ENCODE data around the gene MEAK7. TPM values are rescaled to one million over a fixed set of nuclear protein-coding genes. Genes with fewer than 3 reads are reported as not detected.

The MEAK7 gene
- total RNA-seq, 1 experiment from 2014 or later: 19.2 TPM

DNA sequence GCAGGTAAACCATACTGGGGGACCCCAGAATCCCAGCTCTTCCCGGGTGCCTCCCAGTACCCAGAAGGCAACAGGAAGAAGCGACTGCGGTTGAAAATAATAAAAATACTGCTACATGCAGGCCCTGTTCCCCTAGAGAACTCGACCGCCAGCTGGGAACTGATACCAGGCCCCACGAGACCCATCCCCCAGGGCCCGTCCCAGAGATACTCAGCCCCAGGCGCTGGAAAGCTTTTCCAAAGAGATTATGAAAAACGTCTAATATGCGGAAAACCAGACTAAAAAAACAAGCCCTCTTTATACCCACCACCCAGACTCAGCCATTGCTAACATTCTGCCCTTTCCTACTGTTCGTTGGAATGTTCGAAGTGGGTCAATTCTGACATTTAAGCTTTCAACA, 12.9 kb upstream of the MEAK7 start:
- POLR2A ChIA-PET (ENCODE audit: unreplicated experiment): no interaction called here
- BruUV-seq (replicated peaks): no TSS peak
- CTCF ChIA-PET: no interaction called here

GRCh38 chr16:84514874-84515835, 10.7 kb upstream of the MEAK7 start:
- Histone ChIP-seq H3K9me3 (ENCODE audit: low read length) (no peaks in the 10 kb centered on the region), H3K4me3 (ENCODE audit: low read length) (no peak overlapping the region), H3K36me3 (ENCODE audit: low read depth, low read length) (no peaks in the 10 kb centered on the region), H3K4me2 (ENCODE audit: low read length) (no peak overlapping the region), H3K27me3 (ENCODE audit: low read length) (no peaks in the 10 kb centered on the region), H3K9ac (ENCODE audit: low read length) (no peak overlapping the region), H3F3A (ENCODE audit: low read length, unreplicated experiment) (no peaks in the 10 kb centered on the region), H3K4me1 (ENCODE audit: insufficient read depth, low read length) (peaks cover 4% of the 10 kb centered on the region; the same call in 1 of the 2 replicates), H3K27ac (ENCODE audit: low read length) (no peak overlapping the region), H3K9me2 (replicated peaks; ENCODE audit: low read length) (no peaks in the 10 kb centered on the region), H3K79me2 (ENCODE audit: low read length) (no peaks in the 10 kb centered on the region), H4K20me1 (ENCODE audit: low read length) (no peaks in the 10 kb centered on the region), H2AFZ (ENCODE audit: low read length) (no peak overlapping the region)
- intact Hi-C loops (cut with micrococcal nuclease): no loop called here
- CTCF ChIA-PET: no interaction called here
- BruUV-seq (replicated peaks): no TSS peak
- DNase-seq: no peak
- TF ChIP-seq, protein P1, sequence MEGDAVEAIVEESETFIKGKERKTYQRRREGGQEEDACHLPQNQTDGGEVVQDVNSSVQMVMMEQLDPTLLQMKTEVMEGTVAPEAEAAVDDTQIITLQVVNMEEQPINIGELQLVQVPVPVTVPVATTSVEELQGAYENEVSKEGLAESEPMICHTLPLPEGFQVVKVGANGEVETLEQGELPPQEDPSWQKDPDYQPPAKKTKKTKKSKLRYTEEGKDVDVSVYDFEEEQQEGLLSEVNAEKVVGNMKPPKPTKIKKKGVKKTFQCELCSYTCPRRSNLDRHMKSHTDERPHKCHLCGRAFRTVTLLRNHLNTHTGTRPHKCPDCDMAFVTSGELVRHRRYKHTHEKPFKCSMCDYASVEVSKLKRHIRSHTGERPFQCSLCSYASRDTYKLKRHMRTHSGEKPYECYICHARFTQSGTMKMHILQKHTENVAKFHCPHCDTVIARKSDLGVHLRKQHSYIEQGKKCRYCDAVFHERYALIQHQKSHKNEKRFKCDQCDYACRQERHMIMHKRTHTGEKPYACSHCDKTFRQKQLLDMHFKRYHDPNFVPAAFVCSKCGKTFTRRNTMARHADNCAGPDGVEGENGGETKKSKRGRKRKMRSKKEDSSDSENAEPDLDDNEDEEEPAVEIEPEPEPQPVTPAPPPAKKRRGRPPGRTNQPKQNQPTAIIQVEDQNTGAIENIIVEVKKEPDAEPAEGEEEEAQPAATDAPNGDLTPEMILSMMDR (conservative IDR thresholded peaks at IDR 0.05; ENCODE audit: low read depth, low read length): no peak
- TF ChIP-seq EZH2phosphoT487 (IDR thresholded peaks at IDR 0.05; ENCODE audit: borderline replicate concordance, low read length) (no peak), EZH2 (IDR thresholded peaks at IDR 0.05; ENCODE audit: low read length, unreplicated experiment) (no peak)
- ATAC-seq: no peak
- POLR2A ChIA-PET (ENCODE audit: unreplicated experiment): no interaction called here

More for the DNA sequence above, 12.9 kb upstream of the MEAK7 start:
- ATAC-seq (no peak), DNase-seq (no peak)
- Histone ChIP-seq H3K79me2 (ENCODE audit: low read length) (no peaks in the 10 kb centered on the region), H3K4me3 (ENCODE audit: low read length) (no peak overlapping the region), H3K4me2 (ENCODE audit: low read length) (no peak overlapping the region), H2AFZ (ENCODE audit: low read length) (no peak overlapping the region), H3K27me3 (ENCODE audit: low read length) (no peaks in the 10 kb centered on the region), H3K4me1 (ENCODE audit: insufficient read depth, low read length) (no peaks in the 10 kb centered on the region), H3K27ac (ENCODE audit: low read length) (no peak overlapping the region), H3K9me3 (ENCODE audit: low read length) (no peaks in the 10 kb centered on the region), H3K36me3 (ENCODE audit: low read depth, low read length) (no peaks in the 10 kb centered on the region), H4K20me1 (ENCODE audit: low read length) (no peaks in the 10 kb centered on the region), H3F3A (ENCODE audit: low read length, unreplicated experiment) (no peaks in the 10 kb centered on the region), H3K9ac (ENCODE audit: low read length) (no peak overlapping the region), H3K9me2 (replicated peaks; ENCODE audit: low read length) (no peaks in the 10 kb centered on the region)
- intact Hi-C loops (cut with micrococcal nuclease): no loop called here
- TF ChIP-seq EZH2phosphoT487 (IDR thresholded peaks at IDR 0.05; ENCODE audit: borderline replicate concordance, low read length): no peak
- TF ChIP-seq, protein P1 (conservative IDR thresholded peaks at IDR 0.05; ENCODE audit: low read depth, low read length): no peak
- no peak for TF ChIP-seq EZH2 (IDR thresholded peaks at IDR 0.05; ENCODE audit: low read length, unreplicated experiment)

GRCh38 chr16:84514295-84514873, 9.9 kb upstream of the MEAK7 start:
- Histone ChIP-seq H3K9me3 (ENCODE audit: low read length) (no peaks in the 10 kb centered on the region), H3K4me2 (ENCODE audit: low read length) (no peak overlapping the region), H2AFZ (ENCODE audit: low read length) (no peak overlapping the region), H3K27me3 (ENCODE audit: low read length) (no peaks in the 10 kb centered on the region), H3K4me3 (ENCODE audit: low read length) (no peak overlapping the region), H4K20me1 (ENCODE audit: low read length) (no peaks in the 10 kb centered on the region), H3K4me1 (ENCODE audit: insufficient read depth, low read length) (peaks cover 4% of the 10 kb centered on the region; the same call in 1 of the 2 replicates), H3K27ac (ENCODE audit: low read length) (no peak overlapping the region), H3K9me2 (replicated peaks; ENCODE audit: low read length) (no peaks in the 10 kb centered on the region), H3K36me3 (ENCODE audit: low read depth, low read length) (no peaks in the 10 kb centered on the region), H3K9ac (ENCODE audit: low read length) (no peak overlapping the region), H3K79me2 (ENCODE audit: low read length) (no peaks in the 10 kb centered on the region), H3F3A (ENCODE audit: low read length, unreplicated experiment) (no peaks in the 10 kb centered on the region)
- BruUV-seq (replicated peaks): no TSS peak
- POLR2A ChIA-PET (ENCODE audit: unreplicated experiment): no interaction called here
- TF ChIP-seq EZH2 (IDR thresholded peaks at IDR 0.05; ENCODE audit: low read length, unreplicated experiment): no peak
- no peak for TF ChIP-seq EZH2phosphoT487 (IDR thresholded peaks at IDR 0.05; ENCODE audit: borderline replicate concordance, low read length)
- TF ChIP-seq, protein P1 (conservative IDR thresholded peaks at IDR 0.05; ENCODE audit: low read depth, low read length): no peak
- DNase-seq (no peak), ATAC-seq (no peak)
- CTCF ChIA-PET: no interaction called here
- intact Hi-C loops (cut with micrococcal nuclease): no loop called here
